Renal pelvis (tissue), 4 donors: ENCODE measurements around the gene TCERG1L. TPM values are rescaled to one million over a fixed set of nuclear protein-coding genes. Genes with fewer than 3 reads are reported as not detected.
"Not testable (repeated sequence)": the region's sequence is repeated elsewhere in the genome, so short reads cannot be mapped to it uniquely, and the experiment has no call there.

ENCODE experiments used
- DNase-seq: peaks from one replicate; pipeline ENCODE4 v3.0.0-alpha.2; 2013
- polyA plus RNA-seq, 3 donors: library from polyadenylated mRNA; unstranded; fragments of 120-200 nt; gene quantifications; one replicate each; pipeline ENCODE4 v1.2.1, GENCODE V29; 2013; ENCODE audit not compliant: insufficient read length in 3 of 3

The TCERG1L gene
- polyA plus RNA-seq, 3 donors = 1.3 to 2.6 (median 2.0) TPM

DNA sequence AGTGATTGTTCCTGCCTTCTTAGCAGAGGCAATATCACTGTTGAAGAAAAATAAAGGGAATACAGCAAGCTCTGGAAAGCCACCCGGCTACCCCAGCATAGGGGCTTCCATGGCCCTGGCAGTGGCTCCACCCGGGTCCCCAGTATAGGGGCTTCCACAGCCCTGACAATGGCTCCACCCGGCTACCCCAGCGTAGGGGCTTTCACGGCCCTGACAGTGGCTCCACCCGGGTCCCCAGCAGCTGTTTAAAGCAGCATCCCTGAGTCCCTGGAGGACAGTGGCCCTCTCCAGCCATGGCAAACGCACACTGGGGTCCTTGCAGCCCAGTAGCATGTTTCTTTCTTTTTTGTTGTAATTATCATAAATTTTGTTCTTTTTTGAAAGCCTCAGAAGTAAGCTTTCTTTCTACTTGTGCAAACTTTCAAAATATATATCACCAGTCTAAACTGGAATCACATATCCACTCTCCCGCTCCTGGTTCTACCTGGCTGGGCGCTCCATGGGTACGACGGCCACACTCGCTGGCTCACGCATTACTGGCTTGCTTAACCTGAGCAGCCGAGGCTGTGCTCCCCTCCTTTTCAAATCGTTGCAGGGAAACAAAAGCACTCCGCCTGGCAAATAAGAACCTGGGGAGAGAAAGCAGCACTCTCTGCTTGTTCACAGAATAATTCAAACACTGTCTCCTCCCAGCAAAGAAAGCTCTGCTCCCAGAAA lies 62.1 kb downstream of the TCERG1L start:
- no peak for DNase-seq

GRCh38 chr10:131248376-131249165 lies 63.0 kb downstream of the TCERG1L start:
- no peak for DNase-seq

GRCh38 chr10:131247873-131248272 lies 63.6 kb downstream of the TCERG1L start:
- no peak for DNase-seq

DNA sequence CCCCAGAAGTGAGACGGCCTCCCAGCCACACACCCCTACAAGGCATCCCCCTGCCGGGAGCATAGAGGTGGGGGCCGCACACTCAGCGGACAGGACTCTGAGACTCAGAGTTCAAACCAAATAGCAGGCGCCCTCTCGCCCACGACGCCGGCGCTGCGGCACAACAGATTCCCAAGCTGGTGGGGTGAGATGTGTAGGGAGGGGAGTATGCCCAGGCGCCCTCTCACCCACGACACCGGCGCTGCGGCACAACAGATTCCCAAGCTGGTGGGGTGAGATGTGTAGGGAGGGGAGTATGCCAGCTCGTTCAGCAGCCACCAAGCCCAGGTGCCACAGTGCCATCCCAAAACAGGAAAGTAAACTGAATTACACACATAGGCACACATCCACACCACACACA lies 64.7 kb downstream of the TCERG1L start:
- DNase-seq = no peak

DNA sequence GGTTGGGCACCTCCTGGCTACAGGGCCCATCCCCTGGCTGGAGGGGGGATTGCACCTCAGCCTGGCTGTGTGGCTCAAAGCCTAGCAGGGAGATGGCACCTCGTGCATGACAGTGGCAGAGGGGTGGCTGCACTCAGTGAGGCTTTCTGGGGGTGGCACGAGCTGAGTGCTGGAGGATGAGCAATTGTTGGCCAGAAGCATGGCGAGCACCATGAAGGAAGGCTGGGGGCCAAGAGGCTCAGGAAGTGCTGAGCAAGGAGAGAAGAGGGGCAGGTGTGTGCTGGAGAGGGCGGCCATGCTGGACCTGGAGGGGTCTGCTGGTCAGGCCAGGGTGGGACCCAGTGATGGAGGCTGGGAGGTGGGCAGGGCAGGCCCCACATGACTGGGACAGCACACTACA lies 65.4 kb downstream of the TCERG1L start:
- DNase-seq = no peak

- no peak for DNase-seq
Observed at GRCh38 chr10:131245475-131246059, 66.0 kb downstream of the TCERG1L start.

- DNase-seq = no peak
Observed at GRCh38 chr10:131244836-131245235, 66.7 kb downstream of the TCERG1L start.

DNA sequence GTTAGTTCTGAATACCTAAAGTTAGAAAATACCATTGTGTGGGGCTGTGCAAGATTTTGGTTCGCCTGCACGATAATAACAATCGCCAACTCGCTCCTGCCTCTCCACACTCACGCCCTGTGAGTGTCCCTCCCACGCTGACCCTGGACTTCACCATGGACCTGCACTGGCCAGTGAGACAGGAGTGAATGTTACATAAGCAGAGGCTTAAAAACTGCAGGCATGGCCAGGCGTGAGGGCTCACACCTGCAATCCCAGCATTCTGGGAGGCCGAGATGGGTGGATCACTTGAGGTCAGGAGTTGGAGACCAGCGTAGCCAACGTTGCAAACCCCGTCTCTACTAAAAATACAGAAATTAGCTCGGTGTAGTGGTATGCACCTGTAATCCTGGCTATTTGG lies 68.4 kb downstream of the TCERG1L start:
- no peak for DNase-seq

DNA sequence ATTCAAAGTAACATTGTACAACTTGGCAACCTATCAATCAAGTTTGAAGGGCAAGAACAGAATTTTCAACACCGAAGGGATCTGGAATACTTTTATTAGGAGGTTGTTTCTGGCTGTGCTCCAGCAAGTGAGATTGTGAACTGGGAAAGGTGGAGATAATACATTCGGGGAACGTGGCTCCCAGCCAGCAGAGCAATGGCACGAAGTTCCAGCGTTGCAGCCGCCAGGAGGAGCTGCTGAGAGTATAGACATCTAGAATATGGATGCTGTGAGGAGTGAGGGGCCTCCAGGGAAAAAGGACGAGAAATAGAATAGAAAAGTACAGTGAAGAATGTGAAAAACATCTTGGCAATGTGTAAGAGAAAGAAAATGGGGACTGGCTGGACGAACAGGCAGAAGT lies 69.5 kb downstream of the TCERG1L start:
- DNase-seq = no peak

DNA sequence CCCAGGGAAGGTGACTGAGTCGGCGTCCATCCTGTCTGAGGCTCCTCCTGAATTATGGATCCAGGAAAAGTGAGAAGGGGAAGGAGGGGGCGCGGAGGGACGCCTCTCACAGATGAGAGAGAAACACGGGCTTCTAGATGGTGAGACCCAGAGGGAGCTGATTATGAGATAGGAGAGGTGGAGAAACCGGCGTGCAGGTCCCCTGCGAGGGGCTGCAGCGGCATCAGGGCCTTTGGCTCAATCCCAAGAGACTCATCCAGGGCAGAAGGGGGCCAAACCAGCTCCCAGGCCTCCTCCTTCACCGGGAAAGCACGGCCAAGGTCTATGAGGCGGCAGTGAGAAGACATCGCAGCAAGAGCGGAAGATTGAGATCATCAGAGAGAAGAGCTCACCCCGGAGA lies 70.8 kb downstream of the TCERG1L start:
- no peak for DNase-seq

GRCh38 chr10:131239926-131240325 lies 71.6 kb downstream of the TCERG1L start:
- DNase-seq = no peak

- DNase-seq = no peak
Observed at GRCh38 chr10:131239450-131239849, 72.1 kb downstream of the TCERG1L start.

- no peak for DNase-seq
Observed at GRCh38 chr10:131238669-131239280, 72.7 kb downstream of the TCERG1L start.

DNA sequence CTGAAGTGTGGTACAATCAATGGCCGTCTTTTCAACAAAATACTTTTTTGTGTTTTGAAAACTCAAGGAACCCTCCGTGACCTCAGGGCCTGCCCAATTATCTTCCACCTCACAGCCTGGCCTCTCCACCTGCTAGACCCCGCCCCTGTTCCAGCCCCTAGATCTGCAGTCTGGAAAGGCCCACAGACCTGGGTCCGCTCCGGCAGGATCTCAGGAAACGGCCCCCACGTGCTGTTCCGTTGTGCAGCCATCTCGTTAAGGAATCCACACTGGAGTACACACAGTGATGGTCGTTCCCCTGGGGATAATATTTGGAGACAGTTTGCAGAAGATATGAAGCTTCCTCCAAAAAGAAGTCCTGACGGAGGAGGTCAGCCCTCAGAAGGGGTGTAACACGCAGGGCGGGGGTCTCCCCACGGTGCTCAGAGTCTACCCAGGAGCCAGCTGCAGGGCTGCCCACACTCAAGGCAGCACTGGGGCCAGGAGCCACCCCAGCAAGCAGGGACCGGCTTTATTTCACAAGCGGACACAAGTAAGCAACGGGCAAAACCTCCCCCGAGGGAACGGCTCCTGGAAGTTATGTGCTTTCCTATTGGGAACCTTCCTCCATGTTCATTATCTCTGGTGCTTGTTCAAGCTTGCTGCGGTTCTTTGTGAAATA lies 73.4 kb downstream of the TCERG1L start:
- DNase-seq = no peak

GRCh38 chr10:131234606-131235005 lies 76.9 kb downstream of the TCERG1L start:
- DNase-seq = not testable (repeated sequence)

DNA sequence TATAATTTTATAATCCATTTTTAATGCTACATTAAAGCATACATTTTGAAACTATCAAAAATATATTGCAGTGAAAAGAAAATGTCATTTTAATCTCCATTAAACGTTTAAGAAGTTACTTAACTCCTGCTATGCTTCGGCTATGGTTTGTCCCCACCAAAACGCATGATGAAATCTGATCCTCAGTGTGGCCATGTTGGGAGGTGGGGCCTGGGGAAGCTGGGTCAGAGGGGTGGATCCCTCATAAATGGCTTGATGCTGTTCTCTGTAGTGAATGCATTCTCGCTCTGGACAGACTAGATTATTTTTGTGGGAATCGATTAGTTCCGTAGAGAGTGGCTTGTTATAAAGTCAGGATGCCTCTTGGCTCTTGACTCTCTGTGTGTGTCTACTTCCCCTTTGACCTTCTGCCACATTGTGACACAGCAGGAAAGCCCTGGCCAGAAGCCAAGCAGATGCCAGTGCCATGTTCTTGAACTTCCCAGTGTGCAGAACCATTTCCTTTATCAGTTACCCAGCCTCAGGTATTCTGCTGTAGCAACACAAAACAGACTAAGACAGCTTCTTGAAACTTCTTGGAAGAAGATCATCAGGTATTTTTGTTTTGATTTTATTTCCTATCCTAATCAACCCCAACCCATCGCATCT lies 77.8 kb downstream of the TCERG1L start:
- DNase-seq = no peak

GRCh38 chr10:131231965-131232541 lies 79.5 kb downstream of the TCERG1L start:
- DNase-seq = no peak

- DNase-seq = no peak
Observed at GRCh38 chr10:131231323-131231964, 80.1 kb downstream of the TCERG1L start.

GRCh38 chr10:131230641-131231322 lies 80.7 kb downstream of the TCERG1L start:
- no peak for DNase-seq

- no peak for DNase-seq
Observed at GRCh38 chr10:131230166-131230565, 81.4 kb downstream of the TCERG1L start.
